GM12878 (cell line): ENCODE data around the gene LYZL1. TPM values are rescaled to one million over a fixed set of nuclear protein-coding genes. Genes with fewer than 3 reads are reported as not detected.

Experiments used
- BCL11A ChIP-seq: IDR thresholded peaks from 2 replicates; pipeline ENCODE4 v1.6.1; 2011; ENCODE audit warnings: low read depth, low read length
- IRF4 ChIP-seq: IDR thresholded peaks from 2 replicates; pipeline ENCODE4 v1.6.1; 2011; ENCODE audit warnings: low read depth, low read length
- KAT2A ChIP-seq: conservative IDR thresholded peaks from 2 replicates; pipeline ENCODE4 v1.6.1; 2011; ENCODE audit warnings: low read depth, low read length; ENCODE audit not compliant: control insufficient read depth
- SIX5 ChIP-seq: IDR thresholded peaks from 2 replicates; pipeline ENCODE4 v1.6.1; 2011; ENCODE audit warnings: mild to moderate bottlenecking, low read depth, low read length, moderate library complexity; ENCODE audit not compliant: severe bottlenecking
- ZBTB11 ChIP-seq: fragments of 450-650 bp; formaldehyde crosslinking; IDR thresholded peaks from 2 replicates; pipeline ENCODE4 v1.5.0; 2022; ENCODE audit warnings: mild to moderate bottlenecking, missing genetic modification characterization
- ZBTB4 ChIP-seq: fragments of 450-650 bp; formaldehyde crosslinking; IDR thresholded peaks from 2 replicates; pipeline ENCODE4 v1.4.0; 2022; ENCODE audit warnings: mild to moderate bottlenecking, moderate library complexity
- polyA plus RNA-seq, 11 experiments: library from polyadenylated mRNA; depleted of rRNA in 4 of 11; unstranded in 6 of 11; stranded (reverse) in 5 of 11; fragments of >200 nt; fragmentation: Nextera tagmentation in 4 of 11; fragmentation: Illumina TruSeq in 1 of 11; extraction: Ambion mirVana in 4 of 11; extraction: Trizol in 1 of 11; gene quantifications; 1 replicate in 1 of 11; 2 replicates in 10 of 11; pipeline versions ENCODE4 v1.2.1 to v1.2.3, GENCODE V29; 2011 to 2016; ENCODE audit warnings: inconsistent platforms in 2 of 11, missing spikeins in 2 of 11, low read depth in 1 of 11
- total RNA-seq, 4 experiments: library from RNA; depleted of rRNA in 3 of 4; stranded (reverse); fragments of >200 nt in 3 of 4; fragmentation: Illumina TruSeq in 1 of 4; extraction: Trizol in 1 of 4; gene quantifications; 2 replicates each; pipeline versions ENCODE4 v1.2.1 to v1.2.3, GENCODE V29; 2013 to 2021

The LYZL1 gene
- total and polyA plus RNA-seq, 10 of the 15 experiments (the other 5 are each of a cell fraction or from before 2014, with no cell fraction given): not detected

- TF ChIP-seq ZBTB11 (CRISPR knock-in tag) (no peak), KAT2A (no peak), IRF4 (no peak), BCL11A (no peak), SIX5 (no peak), ZBTB4 (CRISPR knock-in tag) (no peak)
Observed at GRCh38 chr10:29329420-29329819, 40.5 kb downstream of the LYZL1 start (continued).
